CD4-positive, alpha-beta T cell (primary cell): ENCODE data around the gene POLR2L. TPM values are rescaled to one million over a fixed set of nuclear protein-coding genes. Genes with fewer than 3 reads are reported as not detected.

Experiments used
- ATAC-seq: fragments of 200-7000 bp; cut with Tn5 transposase; one replicate; pipeline ENCODE4 v1.10.0; 2022; ENCODE audit warnings: mild to moderate bottlenecking; ENCODE audit not compliant: poor library complexity
- CTCF ChIA-PET: fragments of 350-600 bp; sonication (Branson Sonifier 250); formaldehyde crosslinking; loops from one replicate; lab custom pipeline; 2021; ENCODE audit warnings: antibody characterized with exemption, inconsistent platforms; lab: Charles Lee
- POLR2A ChIA-PET: fragments of 350-600 bp; sonication (Branson Sonifier 250); formaldehyde crosslinking; loops from one replicate; lab custom pipeline; 2021; ENCODE audit warnings: antibody characterized with exemption, inconsistent platforms; lab: Charles Lee
- DNase-seq, 14 experiments: peaks; one replicate each; pipeline ENCODE4 v3.0.0-alpha.2; 2013 to 2020; ENCODE audit warnings: mixed read lengths in 2 of 14
- H3K27ac ChIP-seq, 2 donors: one replicate each; pipeline versions ENCODE4 v1.5.1 to v1.7.0; 2013; ENCODE audit warnings: low read length in 2 of 2, low read depth in 1 of 2, mild to moderate bottlenecking in 1 of 2
- H3K27me3 ChIP-seq, 2 experiments: 1 replicate in 1 of 2; 2 replicates in 1 of 2; pipeline versions ENCODE4 v1.6.1 to v1.7.0; 2013; ENCODE audit warnings: low read length in 2 of 2, control low read depth in 1 of 2, mild to moderate bottlenecking in 1 of 2, moderate library complexity in 1 of 2; ENCODE audit not compliant: insufficient read depth in 2 of 2, control insufficient read depth in 1 of 2
- H3K36me3 ChIP-seq: one replicate; pipeline ENCODE4 v1.6.1; 2013; ENCODE audit warnings: low read length, control low read depth; ENCODE audit not compliant: insufficient read depth
- H3K4me1 ChIP-seq: one replicate; pipeline ENCODE4 v1.6.1; 2013; ENCODE audit warnings: low read length, control low read depth; ENCODE audit not compliant: insufficient read depth
- H3K4me3 ChIP-seq: one replicate; pipeline ENCODE4 v1.5.1; 2013; ENCODE audit warnings: mild to moderate bottlenecking, low read length, moderate library complexity
- H3K9me3 ChIP-seq, 2 experiments: 1 replicate in 1 of 2; 2 replicates in 1 of 2; pipeline versions ENCODE4 v1.6.1 to v1.7.0; 2013; ENCODE audit warnings: low read length in 2 of 2, mild to moderate bottlenecking in 2 of 2, control low read depth in 1 of 2, moderate library complexity in 1 of 2; ENCODE audit not compliant: control insufficient read depth in 1 of 2, insufficient read depth in 1 of 2
- H3K27ac Mint-ChIP-seq: one replicate; pipeline ENCODE4 v1.8.0; 2020; ENCODE audit warnings: mixed read lengths
- H3K27me3 Mint-ChIP-seq: one replicate; pipeline ENCODE4 v1.8.0; 2021; ENCODE audit warnings: mixed read lengths
- H3K36me3 Mint-ChIP-seq: one replicate; pipeline ENCODE4 v1.8.0; 2021; ENCODE audit warnings: low read depth, mixed read lengths
- H3K4me1 Mint-ChIP-seq: one replicate; pipeline ENCODE4 v1.8.0; 2021; ENCODE audit warnings: low read depth, mixed read lengths
- H3K4me3 Mint-ChIP-seq: one replicate; pipeline ENCODE4 v1.8.0; 2020; ENCODE audit warnings: mild to moderate bottlenecking, mixed read lengths
- H3K9me3 Mint-ChIP-seq: one replicate; pipeline ENCODE4 v1.8.0; 2020; ENCODE audit warnings: mixed read lengths
- intact Hi-C, 2 experiments: fragments of 100-400 bp; cut with DNase I in 1 of 2; cut with micrococcal nuclease in 1 of 2; formaldehyde crosslinking; loops; one replicate each; pipeline versions ENCODE4 v1.15.1 to v1.9.0; 2023 to 2025; cut with DNase I, micrococcal nuclease
- total RNA-seq, 174 experiments: library from RNA in 2 of 174; stranded (reverse) in 2 of 174; gene quantifications; one replicate each; pipeline ENCODE4 v1.2.3 and lab custom pipeline; 2021 to 2026
- TF ChIP-seq, protein P1 (sequence below): fragments of 200-600 bp; IDR thresholded peaks from one replicate; pipeline ENCODE4 v1.8.0; 2022; ENCODE audit warnings: antibody characterized with exemption, mild to moderate bottlenecking

Gene POLR2L
- total RNA-seq, 2 experiments from 2014 or later = 19.6 to 19.8 TPM

DNA sequence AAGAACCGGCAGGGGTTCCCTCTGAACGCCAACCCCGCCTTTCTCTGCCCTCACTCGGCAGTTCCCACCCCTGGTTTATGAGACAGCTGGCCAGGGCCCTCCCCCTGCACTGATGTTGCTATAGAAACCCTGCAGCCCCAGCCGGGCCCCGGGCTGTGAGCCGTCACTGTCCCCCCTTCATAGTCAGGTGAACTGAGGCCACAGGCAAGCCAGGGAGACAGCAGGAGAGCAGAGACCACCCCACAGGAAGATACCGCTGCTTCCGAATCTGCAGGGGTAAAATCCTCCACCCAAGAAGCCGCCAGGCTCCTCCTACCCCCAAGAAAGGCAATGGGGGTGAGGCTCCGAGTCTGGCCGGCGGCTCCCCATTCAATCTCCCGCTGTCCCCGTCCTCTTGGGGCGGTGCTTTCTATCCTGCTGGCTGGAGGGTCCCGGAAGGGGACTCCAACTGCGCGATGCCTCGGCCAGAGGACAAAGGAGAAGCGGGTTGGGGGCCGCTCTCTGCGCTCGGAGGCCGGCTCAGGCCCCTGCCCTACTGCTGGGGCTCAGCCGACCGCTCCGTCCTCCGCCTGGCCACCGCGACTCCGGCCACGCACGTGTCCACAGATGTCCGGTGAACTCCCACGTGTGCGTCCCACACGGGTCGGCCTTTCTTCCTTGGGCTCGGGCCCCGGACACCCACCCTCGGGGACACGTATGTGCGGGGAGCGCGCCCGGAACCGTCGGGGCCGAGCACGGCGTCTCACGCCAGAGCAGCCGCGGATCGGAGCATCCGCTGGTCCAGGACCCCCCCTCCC, 44.8 kb downstream of the POLR2L start:
- POLR2A ChIA-PET = interaction anchor here (0.9 to 3.2 kb wide), 7 partner anchors 11 to 590 kb away, joined by 3 to 24 read pairs (median 4); partner anchors contain the start of genes BET1L, PNPLA2, RIC8A and RPLP2
- TF ChIP-seq, protein P1, sequence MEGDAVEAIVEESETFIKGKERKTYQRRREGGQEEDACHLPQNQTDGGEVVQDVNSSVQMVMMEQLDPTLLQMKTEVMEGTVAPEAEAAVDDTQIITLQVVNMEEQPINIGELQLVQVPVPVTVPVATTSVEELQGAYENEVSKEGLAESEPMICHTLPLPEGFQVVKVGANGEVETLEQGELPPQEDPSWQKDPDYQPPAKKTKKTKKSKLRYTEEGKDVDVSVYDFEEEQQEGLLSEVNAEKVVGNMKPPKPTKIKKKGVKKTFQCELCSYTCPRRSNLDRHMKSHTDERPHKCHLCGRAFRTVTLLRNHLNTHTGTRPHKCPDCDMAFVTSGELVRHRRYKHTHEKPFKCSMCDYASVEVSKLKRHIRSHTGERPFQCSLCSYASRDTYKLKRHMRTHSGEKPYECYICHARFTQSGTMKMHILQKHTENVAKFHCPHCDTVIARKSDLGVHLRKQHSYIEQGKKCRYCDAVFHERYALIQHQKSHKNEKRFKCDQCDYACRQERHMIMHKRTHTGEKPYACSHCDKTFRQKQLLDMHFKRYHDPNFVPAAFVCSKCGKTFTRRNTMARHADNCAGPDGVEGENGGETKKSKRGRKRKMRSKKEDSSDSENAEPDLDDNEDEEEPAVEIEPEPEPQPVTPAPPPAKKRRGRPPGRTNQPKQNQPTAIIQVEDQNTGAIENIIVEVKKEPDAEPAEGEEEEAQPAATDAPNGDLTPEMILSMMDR = no peak
- peak overlapping the region; percentile 89 for H3K4me3 ChIP-seq

DNA sequence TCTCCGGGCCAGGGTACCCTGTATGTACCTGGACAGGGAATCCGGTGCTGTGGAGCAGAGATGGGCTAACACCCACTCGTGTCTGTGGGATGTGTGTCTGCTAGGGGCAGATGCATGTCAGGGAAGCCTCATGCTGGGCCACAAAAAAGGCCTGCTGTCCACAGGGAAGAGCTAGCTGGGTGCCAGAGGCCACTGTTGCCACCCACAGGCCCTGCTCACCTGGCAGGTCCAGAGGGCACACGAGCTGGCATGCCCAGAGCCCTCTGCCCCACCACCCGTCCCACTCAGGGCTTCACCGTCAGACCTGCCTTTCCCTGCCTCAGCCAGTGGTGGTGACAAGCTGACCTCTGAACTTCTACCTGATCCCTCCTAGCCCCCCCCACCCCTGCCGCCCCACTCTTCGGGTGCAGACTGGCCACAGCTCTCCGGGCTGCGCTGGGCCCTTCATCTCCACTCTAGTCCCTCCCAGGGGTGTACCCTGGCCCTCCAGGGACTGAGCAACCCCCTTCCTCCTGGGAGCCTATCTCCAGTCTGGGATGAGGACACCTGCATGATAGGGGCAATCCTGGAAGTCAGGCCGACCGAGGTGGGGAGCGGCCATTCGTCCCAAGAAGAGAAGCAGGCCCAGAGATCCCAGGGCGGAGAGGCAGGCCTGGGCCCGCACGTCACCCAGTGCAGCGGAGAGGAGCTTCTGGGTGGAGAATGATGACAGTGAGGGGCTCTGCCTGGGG, 45.6 kb downstream of the POLR2L start:
- intact Hi-C loops = loop anchor here (1.0 to 5.0 kb wide), 6 partner anchors 13 to 289 kb away; partner anchors contain the start of genes DEAF1 (in 2 of the 2), TALDO1 (in 2 of the 2), TMEM80 (in 2 of the 2) and GATD1 (in 1 of the 2)
- Histone ChIP-seq H3K4me3 (peak overlapping the region; percentile 89), H3K4me1 (peaks cover 48% of the 10 kb centered on the region), H3K9me3 (no peaks in the 10 kb centered on the region), H3K27ac (peak overlapping the region; percentile 69 to 91), H3K36me3 (peaks cover 37% of the 10 kb centered on the region), H3K27me3 (no peaks in the 10 kb centered on the region)
- Mint-ChIP-seq H3K27me3 (no peaks in the 10 kb centered on the region), H3K4me1 (peaks cover 16% of the 10 kb centered on the region), H3K27ac (peak overlapping the region; percentile 91), H3K9me3 (no peaks in the 10 kb centered on the region), H3K36me3 (peaks cover 6% of the 10 kb centered on the region), H3K4me3 (peak overlapping the region; percentile 92)
- ChIA-PET CTCF (interaction anchor here (1.1 kb wide), 1 partner anchor 50 kb away, joined by 4 read pairs; the partner anchor contains the start of gene TALDO1), POLR2A (interaction anchor here (0.9 to 3.2 kb wide), 8 partner anchors 12 to 590 kb away, joined by 3 to 24 read pairs (median 4); partner anchors contain the start of genes BET1L, PNPLA2, RIC8A and RPLP2)
- DNase-seq (no peak), ATAC-seq (peak; percentile 2)
- TF ChIP-seq, protein P1 = no peak

More for the DNA sequence above, 44.8 kb downstream of the POLR2L start:
- DNase-seq (peak; percentile 42 to 92 (median 66)), ATAC-seq (peak; percentile 51)
- H3K36me3 Mint-ChIP-seq = peaks cover 6% of the 10 kb centered on the region
- H3K27me3 ChIP-seq = no peaks in the 10 kb centered on the region
- H3K27ac ChIP-seq = peak overlapping the region; percentile 69 to 91
- CTCF ChIA-PET = no interaction called here
- intact Hi-C loops = loop anchor here (1.0 to 5.0 kb wide), 6 partner anchors 12 to 290 kb away; partner anchors contain the start of genes DEAF1 (in 2 of the 2), TALDO1 (in 2 of the 2), TMEM80 (in 2 of the 2) and GATD1 (in 1 of the 2)
- H3K4me1 ChIP-seq = peaks cover 55% of the 10 kb centered on the region
- H3K4me1 Mint-ChIP-seq = peaks cover 16% of the 10 kb centered on the region
- H3K9me3 Mint-ChIP-seq = no peaks in the 10 kb centered on the region
- peak overlapping the region; percentile 91 for H3K27ac Mint-ChIP-seq
- no peaks in the 10 kb centered on the region for H3K9me3 ChIP-seq
- peaks cover 39% of the 10 kb centered on the region for H3K36me3 ChIP-seq
- peak overlapping the region; percentile 92 for H3K4me3 Mint-ChIP-seq
- H3K27me3 Mint-ChIP-seq = no peaks in the 10 kb centered on the region
